ENCODE data around the gene WSCD1.

WSCD1 gene

DNA sequence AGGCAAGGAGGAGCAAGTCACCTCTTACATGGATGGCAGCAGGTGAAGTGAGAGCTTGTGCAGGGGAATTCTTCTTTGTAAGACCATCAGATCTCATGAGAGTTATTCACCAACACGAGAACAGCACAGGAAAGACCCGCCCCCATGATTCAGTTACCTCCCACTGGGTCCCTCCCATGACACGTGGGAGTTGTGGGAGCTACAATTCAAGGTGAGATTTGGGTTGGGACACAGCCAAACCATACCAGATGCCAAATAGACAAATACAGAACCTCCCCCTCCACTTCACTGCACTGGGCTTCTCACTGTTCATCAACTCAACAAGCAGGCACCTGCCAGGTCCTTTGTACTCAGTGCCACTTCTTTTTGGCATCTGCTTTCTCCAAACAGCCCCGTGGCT is 100.2 kb downstream of the WSCD1 start:
- TF ChIP-seq, protein P1, sequence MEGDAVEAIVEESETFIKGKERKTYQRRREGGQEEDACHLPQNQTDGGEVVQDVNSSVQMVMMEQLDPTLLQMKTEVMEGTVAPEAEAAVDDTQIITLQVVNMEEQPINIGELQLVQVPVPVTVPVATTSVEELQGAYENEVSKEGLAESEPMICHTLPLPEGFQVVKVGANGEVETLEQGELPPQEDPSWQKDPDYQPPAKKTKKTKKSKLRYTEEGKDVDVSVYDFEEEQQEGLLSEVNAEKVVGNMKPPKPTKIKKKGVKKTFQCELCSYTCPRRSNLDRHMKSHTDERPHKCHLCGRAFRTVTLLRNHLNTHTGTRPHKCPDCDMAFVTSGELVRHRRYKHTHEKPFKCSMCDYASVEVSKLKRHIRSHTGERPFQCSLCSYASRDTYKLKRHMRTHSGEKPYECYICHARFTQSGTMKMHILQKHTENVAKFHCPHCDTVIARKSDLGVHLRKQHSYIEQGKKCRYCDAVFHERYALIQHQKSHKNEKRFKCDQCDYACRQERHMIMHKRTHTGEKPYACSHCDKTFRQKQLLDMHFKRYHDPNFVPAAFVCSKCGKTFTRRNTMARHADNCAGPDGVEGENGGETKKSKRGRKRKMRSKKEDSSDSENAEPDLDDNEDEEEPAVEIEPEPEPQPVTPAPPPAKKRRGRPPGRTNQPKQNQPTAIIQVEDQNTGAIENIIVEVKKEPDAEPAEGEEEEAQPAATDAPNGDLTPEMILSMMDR (IDR thresholded peaks at IDR 0.05; ENCODE audit: insufficient read depth, low read length, missing control alignments) = no peak
- H3K4me3 ChIP-seq (ENCODE audit: low read depth, low read length) = no peak overlapping the region
- ChIA-PET CTCF (no interaction called here), POLR2A (no interaction called here)
- no peak for DNase-seq (ENCODE audit: low read depth, low spot score)

- TF ChIP-seq, protein P1 (IDR thresholded peaks at IDR 0.05; ENCODE audit: insufficient read depth, low read length, missing control alignments) = no peak
- ChIA-PET CTCF (no interaction called here), POLR2A (no interaction called here)
- DNase-seq (ENCODE audit: low read depth, low spot score) = no peak
- no peak overlapping the region for H3K4me3 ChIP-seq (ENCODE audit: low read depth, low read length)
Observed at GRCh38 chr17:6172642-6173330, 102.6 kb downstream of the WSCD1 start.

DNA sequence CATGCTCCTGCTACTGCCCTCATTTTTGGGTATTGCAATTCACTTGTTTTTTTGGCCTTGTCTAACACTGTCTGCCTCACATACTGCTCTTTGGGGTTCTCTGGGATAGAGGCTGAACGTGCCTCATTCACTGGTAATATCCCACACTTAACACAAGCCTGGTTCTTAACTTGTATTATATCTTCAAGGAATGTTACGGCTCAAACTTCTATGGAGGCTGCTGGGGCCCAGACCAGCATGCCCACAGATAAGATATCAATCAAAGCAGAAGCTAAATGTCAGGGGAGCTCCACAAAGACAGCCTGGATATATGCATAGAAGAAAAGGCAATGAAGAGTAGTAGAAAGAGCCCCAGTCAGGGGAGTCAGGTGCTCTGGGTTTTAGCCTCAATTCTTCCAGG is 103.5 kb downstream of the WSCD1 start:
- H3K4me3 ChIP-seq (ENCODE audit: low read depth, low read length) = no peak overlapping the region
- ChIA-PET POLR2A (no interaction called here), CTCF (no interaction called here)
- TF ChIP-seq, protein P1 (IDR thresholded peaks at IDR 0.05; ENCODE audit: insufficient read depth, low read length, missing control alignments) = no peak
- no peak for DNase-seq (ENCODE audit: low read depth, low spot score)

All from AG04449 (cell line).